DMS53 (cell line): Measurements from ENCODE around the gene C5.
A peak's percentile ranks its signal among the peaks of the same experiment; 100 is the strongest.

Experiments
- DNase-seq: peaks from one replicate; lab custom pipeline; 2025; lab: John Stamatoyannopoulos, UW

The C5 gene

DNA sequence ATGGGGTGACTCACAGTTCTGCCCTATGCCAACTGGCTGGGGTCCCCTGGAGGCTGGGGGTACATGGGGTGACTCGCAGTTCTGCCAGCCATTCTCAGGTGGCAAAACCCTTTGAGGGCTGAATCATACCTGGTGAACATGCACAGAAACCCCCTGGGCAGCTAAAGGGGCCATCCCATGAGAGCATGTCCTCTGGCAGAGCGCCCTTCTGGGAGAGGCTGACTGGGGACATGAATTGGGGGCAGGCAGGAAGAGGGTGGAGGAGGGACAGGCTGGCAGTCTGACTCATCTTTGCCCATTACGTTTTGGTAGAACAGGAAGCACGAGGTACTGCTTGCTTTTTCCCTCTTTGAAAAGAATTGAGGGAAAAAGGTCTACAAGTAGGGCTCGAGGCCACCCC lies 140.2 kb downstream of the C5 start:
- DNase-seq: peak; percentile 21

- DNase-seq: peak; percentile 39
Observed at GRCh38 chr9:120905315-120906164, 144.5 kb downstream of the C5 start.

DNA sequence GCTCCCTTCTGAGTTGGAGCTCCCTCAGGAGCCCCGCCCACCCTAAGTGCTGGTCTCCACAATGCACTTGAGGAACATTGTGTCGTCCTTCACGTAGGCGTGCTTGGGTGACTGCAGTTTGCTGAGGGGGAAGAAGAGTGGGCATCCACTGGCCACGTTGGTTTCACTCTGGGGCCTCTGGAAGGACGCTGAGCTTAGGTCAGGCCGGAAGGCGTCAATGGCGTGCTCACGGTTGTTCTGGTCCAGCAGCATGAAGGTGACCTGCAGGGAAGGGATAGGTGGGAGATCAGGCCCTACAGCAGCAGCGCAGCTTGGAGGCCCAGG lies 145.1 kb downstream of the C5 start:
- no peak for DNase-seq

- DNase-seq: peak; percentile 84
Observed at GRCh38 chr9:120904061-120904977, 145.8 kb downstream of the C5 start.

DNA sequence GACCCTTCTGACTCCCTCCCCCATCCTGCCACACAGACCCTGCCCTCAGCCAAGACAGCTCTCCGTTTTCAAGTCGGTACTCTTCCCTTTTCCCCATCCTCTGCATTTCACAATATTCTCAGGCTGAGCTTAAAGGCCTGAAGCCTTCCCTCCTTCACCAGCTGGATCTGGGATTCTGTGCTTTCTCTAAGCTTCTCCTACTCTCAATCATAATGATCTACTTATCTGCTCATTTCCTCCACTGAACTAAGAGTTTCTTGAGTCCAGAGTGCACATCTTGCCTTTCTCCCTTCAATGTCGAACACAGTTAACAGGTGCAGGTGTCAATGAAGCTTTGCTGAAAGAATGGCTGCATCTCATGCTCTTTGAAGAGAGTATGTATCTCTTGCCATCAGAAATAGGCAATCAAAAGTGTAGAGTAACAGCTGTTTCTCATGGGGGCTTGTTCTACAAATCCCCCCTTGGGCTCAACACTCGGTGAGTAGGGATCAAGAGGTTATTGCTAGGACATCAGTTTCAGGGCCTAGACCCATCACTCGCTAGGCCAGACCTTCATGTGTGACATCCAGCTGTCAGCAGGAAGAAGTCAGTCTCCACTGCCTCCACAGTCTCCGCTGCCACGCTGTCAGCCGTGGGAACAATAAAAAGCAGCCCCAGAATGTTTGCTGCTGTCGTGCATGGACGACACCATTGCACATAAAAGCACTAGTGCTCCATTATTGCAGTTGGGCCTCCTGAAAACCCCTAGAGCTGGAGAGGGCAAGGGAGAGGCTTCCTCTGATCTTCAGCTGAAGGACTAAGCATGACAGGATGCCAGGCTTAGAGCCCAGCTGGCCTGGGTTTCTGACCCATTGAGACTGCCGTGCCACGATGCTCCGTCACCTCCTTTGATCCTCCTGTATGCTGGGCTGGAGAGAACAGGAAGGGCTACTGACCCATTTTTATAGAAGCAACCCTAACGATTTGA lies 147.2 kb downstream of the C5 start:
- DNase-seq: peak; percentile 69
